Fibroblast of the aortic adventitia (primary cell): Measurements from ENCODE around the gene EIF4ENIF1. TPM values are rescaled to one million over a fixed set of nuclear protein-coding genes. Genes with fewer than 3 reads are reported as not detected.

Experiments used
- DNase-seq: peaks from one replicate; pipeline ENCODE4 v3.0.0-alpha.2; 2010; ENCODE audit warnings: low read depth
- H3K4me3 ChIP-seq: 2 replicates; pipeline ENCODE4 v1.5.1; 2011; ENCODE audit warnings: low read depth, mild to moderate bottlenecking, control low read depth, low read length, moderate library complexity
- CTCF ChIP-seq: IDR thresholded peaks from 2 replicates; pipeline ENCODE4 v1.5.1; 2011; ENCODE audit warnings: mild to moderate bottlenecking, low read length, control low read depth, inconsistent platforms; ENCODE audit not compliant: insufficient read depth
- total RNA-seq: library from RNA; depleted of rRNA; stranded (reverse); fragments of >200 nt; gene quantifications from 2 replicates; pipeline ENCODE4 v1.2.3, GENCODE V29; 2012; ENCODE audit warnings: low replicate concordance

The EIF4ENIF1 gene
- total RNA-seq, 1 donor = 15.4 TPM

GRCh38 chr22:31481129-31481528, 8.5 kb downstream of the EIF4ENIF1 start:
- no peak for TF ChIP-seq CTCF
- no peak for DNase-seq
- no peak overlapping the region for H3K4me3 ChIP-seq

DNA sequence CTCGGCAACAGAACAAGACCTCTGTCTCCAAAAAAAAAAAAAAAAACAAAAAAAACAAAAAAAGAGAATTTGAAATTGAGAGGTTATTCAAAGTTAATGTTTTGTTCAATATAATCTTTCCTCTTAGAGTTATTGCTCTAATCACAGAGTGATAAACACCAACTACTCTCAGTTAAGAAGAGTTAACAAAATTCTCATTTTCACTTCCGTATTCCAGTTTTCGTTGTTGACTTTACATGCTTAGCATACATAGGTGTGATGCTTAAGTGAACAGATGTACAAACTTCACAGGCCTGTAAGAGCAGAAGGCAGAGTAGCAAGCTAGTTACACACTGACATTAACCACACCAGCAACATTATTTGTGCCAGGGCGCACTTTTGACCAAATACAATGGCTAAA, 12.3 kb downstream of the EIF4ENIF1 start:
- no peak for TF ChIP-seq CTCF
- H3K4me3 ChIP-seq = no peak overlapping the region
- no peak for DNase-seq

DNA sequence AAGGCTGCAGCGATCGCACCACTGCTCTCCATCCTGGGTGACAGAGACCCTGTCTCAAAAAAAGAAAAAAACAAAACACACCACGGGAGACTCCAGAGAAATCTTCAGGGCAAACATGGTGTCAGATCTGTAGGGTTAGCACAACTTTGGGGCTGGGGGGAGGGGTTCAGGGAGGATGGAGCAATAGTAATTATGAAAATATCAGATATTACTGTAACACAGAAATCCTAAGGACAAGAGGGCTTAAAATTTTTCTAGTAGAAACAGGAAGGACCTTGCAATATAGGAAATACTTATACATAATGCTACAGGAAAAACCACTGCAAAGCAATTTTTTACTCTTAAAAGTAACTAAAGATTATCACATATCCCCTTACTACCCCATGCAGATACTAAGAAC, 13.8 kb downstream of the EIF4ENIF1 start:
- H3K4me3 ChIP-seq = no peak overlapping the region
- TF ChIP-seq CTCF = no peak
- no peak for DNase-seq

DNA sequence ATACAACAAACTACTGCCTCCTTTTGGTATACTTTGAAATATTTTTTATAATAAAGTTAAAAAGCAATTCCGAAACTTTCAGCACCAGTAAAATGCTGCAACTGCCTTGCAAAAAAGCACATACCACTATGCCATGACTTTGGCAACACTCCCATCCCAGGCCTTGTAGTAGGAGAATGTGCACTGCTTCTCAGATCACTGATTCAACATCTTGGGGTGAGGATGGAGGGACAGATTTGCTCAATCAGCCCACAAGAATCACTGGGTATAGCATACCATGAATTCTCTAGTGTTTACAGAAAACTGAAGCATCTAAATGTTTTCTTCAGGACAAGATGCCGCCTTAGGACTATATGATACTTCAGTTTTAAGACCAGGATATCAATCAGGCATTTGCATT, 14.9 kb downstream of the EIF4ENIF1 start:
- DNase-seq = peak; percentile 72
- TF ChIP-seq CTCF = no peak

GRCh38 chr22:31465307-31465706, 24.3 kb downstream of the EIF4ENIF1 start:
- DNase-seq = no peak
- H3K4me3 ChIP-seq = no peak overlapping the region
- TF ChIP-seq CTCF = no peak

More for the DNA sequence above, 14.9 kb downstream of the EIF4ENIF1 start:
- H3K4me3 ChIP-seq = no peak overlapping the region

DNA sequence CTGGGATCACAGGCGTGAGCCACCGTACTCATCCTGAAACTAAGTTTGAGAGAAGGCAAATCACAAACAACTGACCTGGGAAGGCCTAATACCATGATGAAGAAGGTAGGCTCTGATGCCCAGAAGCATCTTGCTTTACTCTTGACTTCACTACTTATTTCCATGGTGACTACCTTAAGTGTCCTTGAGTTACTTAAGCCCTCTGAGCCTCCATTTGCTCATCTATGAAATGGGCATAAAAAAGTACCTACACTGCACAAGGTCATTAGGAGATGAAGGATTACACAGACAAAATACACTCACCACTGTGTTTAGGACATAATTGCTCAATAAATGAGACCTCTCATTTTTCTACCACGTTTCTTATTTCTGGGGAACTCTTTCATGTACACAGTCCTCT, 27.9 kb downstream of the EIF4ENIF1 start:
- no peak overlapping the region for H3K4me3 ChIP-seq
- DNase-seq = no peak
- TF ChIP-seq CTCF = no peak
